ENCODE results near the gene ZNF236.
A peak's percentile ranks its signal among the peaks of the same experiment; 100 is the strongest.
"Not testable (repeated sequence)": the region's sequence is repeated elsewhere in the genome, so short reads cannot be mapped to it uniquely, and the experiment has no call there.

ZNF236 gene

DNA sequence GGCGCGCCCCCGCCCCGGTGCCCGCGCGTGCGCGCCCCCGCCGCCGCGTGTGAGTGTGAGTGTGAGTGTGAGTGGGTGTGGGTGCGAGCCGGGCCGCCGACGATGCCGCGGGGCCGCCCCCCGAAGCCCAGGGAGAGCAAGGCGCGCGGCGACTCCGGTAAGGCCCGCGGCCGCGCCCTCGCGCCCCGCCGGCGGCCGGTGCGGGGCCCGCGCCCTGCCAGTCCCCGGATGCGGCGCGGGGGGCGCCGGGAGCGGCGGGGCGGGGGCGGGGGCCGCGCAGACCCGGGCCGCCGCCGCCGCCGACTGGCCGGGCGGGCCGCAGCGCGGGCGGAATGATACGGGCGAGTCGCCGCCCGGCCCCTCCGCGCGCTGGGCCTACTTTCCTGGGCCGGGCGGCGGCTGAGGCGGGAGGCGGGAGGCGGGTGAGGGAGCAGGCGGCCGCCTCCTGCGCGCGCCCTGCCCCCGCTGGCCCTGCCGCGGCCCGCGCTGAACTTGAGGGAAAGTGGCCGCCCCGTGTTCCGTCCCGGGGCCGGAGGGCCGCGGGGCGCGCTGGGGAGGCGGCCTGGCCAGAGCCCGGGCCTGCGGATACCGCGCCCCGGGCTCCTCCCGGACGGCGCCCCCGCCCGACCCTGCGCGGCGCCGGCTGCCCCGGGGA, at the start of gene ZNF236:
TSS of gene ZNF236 (plus strand) at position 52 of the 655 bp plus-strand sequence. CDS start at position 103, 51 bp downstream.
- DNase-seq: peak; percentile 35

DNA sequence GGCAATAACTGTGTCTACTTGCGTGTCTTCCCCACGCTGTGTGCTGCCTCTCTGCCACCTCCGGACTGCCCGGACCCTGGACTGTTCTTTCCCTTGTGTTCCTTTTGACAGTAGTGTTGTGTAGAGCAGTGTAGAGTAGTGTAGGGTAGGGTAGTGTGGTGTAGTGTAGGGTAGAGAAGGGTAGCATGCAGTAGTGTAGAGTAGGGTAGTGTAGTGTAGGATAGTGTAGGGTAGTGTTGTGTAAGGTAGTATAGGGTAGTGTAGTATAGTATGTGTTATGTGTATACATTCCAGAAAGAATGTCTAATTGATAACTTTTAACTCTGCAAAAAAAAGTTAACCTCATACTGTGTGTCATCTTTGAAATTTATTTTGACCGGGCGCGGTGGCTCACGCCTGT, 49.7 kb upstream of the ZNF236 start:
- no peak for DNase-seq

DNA sequence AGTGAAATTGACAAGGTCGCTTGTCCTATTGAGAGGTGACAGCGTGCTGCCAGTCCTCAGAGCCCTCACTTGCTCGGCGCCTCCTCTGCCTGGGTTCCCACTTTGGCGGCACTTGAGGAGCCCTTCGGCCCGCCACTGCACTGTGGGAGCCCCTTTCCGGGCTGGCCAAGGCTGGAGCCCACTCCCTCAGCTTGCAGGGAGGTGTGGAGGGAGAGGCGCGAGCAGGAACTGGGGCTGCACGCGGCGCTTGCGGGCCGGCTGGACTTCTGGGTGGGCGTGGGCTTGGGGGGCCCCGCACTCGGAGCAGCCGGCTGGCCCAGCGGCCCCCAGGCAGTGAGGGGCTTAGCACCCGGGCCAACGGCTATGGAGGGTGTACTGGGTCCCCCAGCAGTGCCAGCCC, 45.3 kb upstream of the ZNF236 start:
- not testable (repeated sequence) for DNase-seq

DNA sequence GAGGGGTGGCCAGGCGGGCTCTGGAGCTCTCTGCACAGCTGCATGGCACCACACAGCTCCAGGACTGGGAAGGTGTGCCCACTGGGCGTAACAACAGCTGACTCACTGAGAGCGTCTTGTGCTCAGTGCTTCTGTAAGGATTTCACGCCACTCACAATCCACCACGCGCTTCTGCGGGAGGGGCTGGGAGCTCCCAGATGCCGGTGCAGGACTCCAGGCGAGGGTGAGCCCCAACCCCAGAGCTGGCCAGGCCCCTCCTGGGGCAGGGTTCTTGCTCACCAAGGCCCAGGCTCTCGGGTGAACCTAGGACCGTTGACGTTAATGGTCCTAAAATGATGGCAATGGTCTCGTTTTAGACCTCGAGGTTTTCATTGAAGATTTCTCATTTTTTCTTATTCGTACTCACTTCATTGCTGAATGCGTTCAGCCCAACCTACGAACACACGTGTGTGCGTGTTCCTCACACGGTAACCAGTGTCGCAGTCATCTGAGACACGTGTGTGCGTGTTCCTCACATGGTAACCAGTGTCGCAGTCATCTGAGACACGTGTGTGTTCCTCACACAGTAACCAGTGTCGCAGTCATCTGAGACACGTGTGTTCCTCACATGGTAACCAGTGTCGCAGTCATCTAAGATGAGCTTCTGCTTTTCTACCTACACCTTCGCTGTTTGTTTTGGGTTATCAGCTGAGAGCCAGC, 38.4 kb upstream of the ZNF236 start:
- no peak for DNase-seq

DNA sequence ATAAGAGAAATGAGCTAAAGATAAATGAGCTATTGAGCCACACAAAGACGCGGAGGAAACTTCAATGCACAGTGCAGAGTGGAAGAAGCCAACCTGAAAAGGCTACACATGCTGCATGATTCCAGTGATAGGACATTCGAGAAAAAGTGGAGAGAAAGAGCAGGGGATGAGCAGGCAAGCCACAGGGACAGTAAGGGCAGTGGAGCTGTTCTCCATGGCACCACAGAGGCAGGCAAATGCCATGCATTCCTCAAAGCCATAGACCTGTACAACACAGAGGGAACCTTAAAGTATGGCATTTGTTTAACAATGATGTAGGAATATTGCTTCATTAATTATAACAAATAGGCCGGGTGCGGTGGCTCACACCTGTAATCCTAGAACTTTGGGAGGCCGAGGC, 36.5 kb upstream of the ZNF236 start:
- DNase-seq: no peak

DNA sequence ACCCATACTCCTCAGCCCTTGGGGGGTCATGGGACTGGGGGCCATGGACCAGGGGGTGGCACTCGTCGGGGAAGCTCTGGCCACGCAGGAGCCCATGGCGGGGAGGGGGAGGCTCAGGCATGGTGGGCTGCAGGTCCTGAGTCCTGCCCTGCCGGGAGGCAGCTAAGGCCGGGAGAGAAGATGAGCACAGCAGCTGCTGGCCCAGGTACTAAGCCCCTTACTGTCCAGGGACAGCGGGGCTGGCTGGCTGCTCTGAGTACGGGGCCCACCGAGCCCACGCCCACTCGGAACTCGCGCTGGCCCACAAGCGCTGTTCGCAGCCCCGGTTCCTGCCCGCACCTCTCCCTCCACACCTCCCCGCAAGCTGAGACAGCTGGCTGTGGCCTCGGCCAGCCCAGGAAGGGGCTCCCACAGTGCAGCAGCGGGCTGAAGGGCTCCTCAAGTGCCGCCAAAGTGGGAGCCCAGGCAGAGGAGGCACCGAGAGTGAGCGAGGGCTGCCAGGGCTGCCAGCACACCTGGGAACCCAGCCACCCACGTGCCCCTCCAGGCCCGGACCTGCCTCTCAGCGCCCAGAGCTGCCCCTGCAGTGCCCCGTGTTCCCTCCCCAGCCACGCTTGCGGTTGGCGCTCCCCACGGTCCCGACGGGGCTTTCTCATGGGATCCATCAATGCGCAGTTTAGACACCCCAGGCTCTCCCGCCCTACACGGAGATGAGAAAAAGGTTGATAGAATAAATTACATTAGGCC, 33.6 kb upstream of the ZNF236 start:
- no peak for DNase-seq

DNA sequence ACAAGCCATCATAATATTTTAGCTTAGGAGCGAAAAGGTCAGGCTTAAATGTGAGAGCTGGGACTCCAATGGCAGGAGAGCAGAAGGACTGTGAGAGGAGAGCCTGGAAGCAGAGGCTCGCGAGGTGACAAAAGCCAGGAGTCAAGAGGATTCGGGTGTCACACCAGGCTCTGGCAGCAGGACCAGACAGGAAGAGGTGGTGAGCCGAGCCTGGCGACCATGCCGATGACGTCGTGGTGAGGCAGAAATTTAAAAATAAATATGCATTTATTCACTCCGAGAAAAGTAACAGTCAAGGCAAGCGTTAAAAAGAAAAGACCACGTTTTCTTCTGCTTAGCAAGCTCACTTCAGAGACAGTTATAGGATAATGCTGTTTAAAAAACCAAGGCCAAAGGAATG, 31.3 kb upstream of the ZNF236 start:
- no peak for DNase-seq

DNA sequence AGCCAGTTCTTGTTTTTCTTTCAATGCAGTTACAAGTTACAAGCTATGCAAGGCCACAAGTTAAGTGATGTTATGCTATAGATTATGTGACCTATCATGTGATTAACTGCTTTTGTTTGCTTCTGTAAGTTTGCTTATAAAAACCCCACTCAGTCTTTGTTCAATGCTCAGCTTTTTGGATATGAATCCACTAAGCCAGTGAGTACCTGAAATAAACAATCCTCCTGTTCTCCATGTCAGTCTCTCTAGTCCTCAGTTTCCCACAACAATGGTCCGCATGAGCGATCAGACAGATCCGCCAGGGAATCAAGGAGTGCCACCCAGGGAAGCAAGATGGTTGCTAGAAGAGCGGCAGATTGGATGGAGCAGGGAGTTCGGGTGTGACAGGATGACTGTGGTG, 30.7 kb upstream of the ZNF236 start:
- DNase-seq: no peak

DNA sequence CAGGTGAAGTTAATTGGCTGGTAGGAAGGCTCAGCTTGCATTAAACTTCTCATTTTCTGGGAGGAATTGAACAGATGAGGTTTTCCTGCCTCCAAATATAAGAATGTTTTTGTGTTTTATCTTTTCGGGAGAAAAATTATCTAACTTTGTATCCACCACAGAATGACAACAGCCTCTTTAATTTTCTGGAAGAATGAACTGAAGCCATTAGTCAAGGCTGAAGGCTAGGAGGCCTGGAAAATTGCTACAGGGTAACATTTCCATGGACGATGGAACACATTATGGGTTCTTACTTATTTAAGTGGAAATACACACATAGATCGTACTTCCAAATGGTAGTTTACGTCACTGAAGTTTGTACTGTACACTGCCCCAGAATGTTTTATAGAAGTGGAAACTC, 28.0 kb upstream of the ZNF236 start:
- DNase-seq: no peak

DNA sequence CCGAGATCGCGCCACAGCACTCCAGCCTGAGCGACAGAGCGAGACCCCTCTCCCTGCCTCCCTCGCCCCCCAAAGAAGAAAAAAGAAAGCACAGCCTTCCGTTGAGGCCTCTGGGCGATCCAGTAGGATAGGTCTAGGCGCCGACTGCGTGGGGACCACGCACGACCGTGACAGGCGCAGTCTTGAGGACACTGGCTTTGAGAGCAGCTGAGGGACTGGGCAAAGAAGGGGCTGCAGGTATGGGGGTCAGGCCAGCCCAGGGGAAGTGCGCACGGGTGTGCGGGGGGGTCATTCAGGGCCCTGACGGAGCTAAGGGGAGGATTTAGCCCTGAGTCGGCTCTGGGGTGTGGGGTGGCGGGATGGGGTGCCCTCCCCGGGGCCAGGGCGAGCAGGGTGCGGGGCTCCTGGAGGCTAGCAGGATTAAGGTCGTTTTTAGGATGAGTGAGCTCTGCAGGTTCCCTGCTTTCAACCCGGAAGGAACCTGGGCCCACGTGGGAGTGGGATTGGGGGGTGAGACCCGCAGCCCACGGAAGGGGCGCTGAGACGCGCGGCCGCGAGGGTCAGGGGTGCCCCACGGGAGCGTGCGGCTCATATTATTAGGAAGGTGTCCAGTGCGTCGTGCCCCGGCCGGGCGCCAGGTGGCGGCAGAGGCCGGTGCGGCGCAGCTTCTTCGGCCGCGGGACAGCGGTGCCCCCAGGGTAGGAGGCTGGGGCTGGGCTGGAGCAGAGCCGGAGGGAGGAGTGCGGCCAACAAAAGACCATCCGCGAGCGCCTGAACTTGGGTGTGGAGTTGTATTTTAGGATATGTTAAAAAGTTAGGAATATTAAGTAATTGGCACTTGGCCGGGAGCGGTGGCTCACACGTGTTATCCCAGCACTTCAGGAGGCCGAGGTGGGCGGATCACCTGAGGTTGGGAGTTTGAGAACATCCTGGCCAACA, 20.5 kb upstream of the ZNF236 start:
- DNase-seq: peak; percentile 32

DNA sequence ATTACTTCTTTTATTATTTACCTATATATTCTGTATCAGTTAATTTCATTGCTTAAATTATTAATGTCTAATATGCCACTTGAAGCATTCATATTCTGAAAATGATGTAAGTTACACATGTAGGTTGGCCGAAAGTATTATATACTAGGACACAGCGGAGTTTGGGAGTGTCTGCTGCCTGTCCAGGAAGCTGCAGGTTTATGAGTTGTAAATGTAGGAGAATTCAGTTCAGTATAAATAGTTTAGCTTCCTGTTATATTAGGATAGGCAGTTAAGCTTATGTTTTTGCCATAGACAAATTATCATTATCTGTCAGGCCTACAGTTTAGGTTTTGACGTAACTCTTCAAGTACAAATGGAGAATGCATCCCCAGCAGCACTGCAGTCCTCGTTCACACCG, 18.9 kb upstream of the ZNF236 start:
- no peak for DNase-seq

DNA sequence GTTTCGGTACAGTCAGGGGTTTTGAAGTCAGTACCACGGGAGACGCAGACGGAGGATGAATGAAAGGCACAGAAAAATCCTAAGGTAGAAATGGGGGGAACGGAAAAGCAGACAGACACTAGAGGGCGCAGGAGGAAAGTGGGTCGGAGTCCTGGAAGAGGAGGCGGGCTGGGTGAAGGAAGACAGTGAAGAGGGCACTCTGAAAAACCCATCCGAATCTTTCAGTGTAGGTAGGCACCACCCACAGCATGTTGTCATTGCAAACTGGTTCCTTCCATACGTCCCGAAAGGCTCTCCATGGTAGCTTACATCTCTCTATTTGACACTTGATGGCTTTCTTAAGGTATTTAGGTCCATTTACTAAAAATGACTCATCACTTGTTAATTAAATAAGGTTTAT, 18.5 kb upstream of the ZNF236 start:
- DNase-seq: peak; percentile 80

DNA sequence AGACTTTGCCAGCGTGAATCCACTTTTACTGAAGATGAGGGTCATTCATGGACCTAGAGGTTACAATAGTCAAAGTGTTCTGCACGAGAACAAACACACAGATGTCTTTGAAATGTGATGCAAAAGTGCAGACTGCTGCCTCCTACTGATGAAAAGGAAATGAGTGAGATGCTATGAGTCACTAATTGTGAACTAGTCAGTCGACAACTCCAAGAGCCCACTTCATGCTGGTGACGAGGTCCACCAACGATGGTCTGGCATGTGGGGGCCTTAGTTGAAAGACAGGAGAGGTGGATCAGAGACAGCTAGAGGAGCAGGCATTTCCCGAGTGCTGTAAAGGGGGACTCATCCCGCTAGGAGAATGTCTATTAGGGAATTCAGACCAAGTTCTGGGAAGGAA, 17.1 kb upstream of the ZNF236 start:
- DNase-seq: no peak

DNA sequence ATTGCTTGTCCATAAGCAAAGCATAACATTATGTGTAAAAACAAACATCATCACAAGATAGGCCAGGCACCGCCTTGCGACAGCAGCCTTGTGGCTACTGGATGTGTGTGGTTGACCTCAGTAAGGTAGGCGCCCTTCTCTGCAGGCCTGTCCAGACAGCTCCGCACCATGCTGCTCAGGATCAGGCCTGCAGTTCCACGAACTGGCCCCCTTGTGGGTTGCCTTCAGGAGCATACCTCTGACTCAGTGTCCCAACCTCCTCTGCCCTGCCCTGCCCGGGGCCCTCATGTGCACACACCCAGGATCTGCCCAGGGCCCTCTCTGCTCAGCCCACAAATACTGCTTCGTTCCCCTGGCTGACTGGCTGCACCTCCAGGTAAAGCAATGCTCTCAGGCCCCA, 16.1 kb upstream of the ZNF236 start:
- DNase-seq: no peak

DNA sequence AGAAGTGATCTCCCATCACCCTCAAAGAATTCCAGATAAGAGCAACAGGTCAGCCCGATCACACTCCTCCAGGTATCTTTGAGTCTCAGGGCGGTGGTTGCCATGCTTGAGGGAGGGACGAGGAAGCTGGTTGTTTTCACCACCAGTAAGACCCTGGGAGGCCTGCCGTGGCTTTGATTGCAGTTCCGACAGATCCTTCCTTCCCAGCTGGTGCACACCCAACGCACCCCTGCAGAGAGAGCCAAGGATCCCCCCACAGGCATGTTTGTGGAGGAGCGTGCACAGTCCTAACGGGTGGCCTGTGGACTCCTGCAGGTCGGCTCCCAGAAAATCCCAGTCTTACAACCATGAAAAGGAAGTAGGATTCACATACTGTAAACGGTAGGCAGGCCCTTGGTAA, 13.8 kb upstream of the ZNF236 start:
- DNase-seq: no peak

DNA sequence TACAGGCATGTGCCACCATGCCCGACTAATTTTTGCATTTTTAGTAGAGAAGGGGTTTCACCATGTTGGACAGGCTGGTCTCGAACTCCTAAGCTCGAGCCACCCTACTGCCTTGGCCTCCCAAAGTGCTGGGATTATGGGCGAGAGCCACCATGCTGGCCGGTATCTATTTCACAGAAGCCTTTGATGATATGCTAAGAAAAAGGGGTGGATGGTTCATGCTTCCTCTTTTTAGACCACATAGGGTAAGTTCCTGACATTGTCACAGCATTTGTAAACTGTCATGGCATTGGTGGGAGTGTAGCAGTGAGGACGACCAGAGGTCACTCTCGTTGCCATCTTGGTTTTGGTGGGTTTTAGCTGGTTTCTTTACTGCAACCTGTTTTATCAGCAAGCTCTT, 10.8 kb upstream of the ZNF236 start:
- not testable (repeated sequence) for DNase-seq

DNA sequence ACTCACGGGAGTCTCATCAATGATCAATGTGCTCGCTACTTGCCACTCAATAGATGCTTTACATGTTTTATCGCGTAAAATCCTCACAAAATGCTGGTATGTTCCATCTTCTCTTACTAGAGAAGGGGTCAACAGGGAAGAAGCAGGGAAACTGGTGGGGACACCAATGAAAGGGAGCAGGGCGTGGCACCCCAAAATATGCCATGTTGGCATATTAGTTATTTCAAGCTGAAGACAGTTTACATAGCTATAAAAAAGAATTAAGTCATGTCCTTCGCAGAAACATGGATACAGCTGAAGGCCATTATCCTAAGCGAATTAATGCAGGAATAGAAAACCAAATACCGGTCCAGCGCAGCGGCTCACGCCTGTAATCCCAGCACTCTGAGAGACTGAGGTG, 8.1 kb upstream of the ZNF236 start:
- no peak for DNase-seq

DNA sequence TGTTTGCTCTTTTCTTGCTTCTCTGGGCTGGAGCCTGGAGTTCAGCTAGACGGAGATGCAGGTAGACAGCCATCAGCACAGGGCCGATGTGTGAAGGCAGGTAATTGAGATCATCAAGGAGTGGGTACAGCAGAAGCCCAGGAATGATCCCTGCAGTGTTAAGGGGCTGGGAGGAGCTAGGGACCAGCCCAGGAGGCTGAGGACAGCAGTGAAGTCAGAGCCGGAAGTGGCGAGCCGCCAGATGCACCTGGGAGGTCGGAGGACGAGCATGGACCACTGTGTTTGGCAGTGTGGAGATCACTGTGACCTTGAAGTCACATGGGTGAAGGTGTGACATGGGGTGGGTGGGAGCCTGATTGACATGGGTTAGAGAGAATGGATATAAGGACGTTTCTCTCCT, 6.2 kb upstream of the ZNF236 start:
- no peak for DNase-seq

DNA sequence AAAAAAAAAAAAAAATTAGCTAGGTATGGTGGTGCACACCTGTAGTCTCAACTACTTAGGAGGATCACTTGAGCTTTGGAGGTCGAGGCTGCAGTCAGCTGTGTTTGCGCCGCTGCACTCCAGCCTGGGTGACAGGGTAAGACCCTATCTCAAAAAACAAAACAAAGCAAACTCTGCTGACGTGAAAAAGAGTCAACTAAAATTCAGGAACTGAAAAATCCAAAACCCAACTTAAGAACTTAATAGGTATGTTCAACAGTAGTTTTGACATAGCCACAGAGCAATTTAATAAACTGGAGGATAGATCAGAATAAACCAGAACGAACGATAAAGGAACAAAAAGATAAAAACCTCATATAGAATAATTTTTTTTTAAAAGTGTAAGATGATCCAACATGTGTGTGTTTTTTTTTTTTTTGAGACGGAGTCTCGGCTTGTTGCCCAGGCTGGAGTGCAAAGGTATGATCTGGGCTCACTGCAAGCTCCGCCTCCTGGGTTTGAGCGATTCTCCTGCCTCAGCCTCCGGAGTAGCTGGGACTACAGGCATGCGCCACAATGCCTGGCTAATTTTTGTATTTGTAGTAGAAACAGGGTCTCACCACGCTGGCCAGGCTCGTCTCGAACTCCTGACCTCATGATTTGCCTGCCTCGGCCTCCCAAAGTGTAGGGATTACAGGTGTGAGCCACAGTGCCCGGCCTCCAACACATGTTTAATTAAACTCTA, 4.3 kb upstream of the ZNF236 start:
- DNase-seq: no peak

DNA sequence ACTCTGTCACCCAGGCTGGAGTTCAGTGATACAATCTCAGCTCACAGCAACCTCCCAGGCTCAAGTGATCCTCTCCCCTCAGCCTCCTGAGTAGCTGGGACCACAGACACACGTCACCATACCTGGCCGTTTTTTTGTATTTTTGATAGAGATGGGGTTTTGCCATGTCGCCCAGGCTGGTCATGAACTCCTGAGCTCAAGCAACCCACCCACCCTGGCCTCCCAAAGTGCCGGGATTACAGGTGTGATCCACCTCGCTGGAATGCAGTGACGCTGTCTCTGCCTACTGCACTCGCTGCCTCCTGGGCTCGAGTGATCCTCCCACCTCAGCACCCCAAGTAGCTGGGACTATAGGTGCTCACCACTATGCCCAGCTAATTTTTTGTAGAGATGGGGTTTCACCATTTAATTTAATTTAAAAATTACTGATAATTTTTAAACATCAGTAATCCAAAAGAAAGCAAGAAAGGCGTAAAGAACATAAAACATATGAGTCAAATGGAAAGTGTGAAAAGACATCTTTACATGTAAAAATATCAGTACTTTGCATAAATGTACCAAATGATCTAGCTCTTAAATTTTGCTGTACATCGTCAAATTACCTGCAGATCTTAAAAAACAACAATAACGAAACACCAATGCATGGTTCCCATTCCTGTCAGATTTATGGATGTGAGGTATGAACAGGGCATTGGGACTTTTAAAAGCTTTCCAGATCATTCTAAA, 2.8 kb upstream of the ZNF236 start:
- no peak for DNase-seq

DNA sequence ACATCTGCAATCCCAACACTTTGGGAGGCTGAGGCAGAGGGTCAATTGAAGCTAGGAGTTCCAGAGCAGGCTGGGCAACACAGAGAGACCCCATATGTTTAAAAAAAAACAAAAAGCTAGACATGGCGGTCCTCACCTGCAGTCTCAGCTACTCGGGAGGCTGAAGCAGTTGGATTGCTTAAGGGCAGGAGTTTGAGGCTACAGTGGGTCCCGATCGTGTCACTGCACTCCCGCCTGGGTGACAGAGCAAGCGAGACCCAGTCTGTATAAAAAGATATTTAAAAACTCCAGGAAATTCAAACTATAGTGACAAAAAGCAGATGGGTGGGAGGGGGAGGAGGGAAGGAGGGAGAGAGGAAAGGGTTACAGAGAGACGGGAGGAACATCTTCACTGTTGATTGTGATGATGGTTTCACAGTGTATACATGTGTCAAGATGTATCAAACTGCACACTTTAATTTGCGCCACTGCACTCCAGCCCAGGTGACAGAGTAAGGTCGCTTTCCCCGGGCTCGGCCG, 942 bp upstream of the ZNF236 start:
- no peak for DNase-seq

Data from NCI-H748 treated with DMSO at 0.1 percent for 48 hours (cell line).